K562 (cell line): ENCODE data around the gene ST3GAL5. TPM values are rescaled to one million over a fixed set of nuclear protein-coding genes. Genes with fewer than 3 reads are reported as not detected.

Source experiments
- ATAC-seq: fragments of 200-7000 bp; cut with Tn5 transposase; 3 replicates; pipeline ENCODE4 v1.9.1; 2020; ENCODE audit warnings: moderate library complexity
- BruUV-seq: library from RNA; stranded (reverse); fragments of 400-500 nt; replicated peaks from 2 replicates; lab custom pipeline; 2021; lab: Mats Ljungman, UMichigan
- CTCF ChIA-PET: fragments of 300-600 bp; formaldehyde crosslinking; extraction: SDS; loops from one replicate; lab custom pipeline; 2021; ENCODE audit warnings: low intra/inter-chr PET ratio; lab: Yijun Ruan, JAX
- POLR2A ChIA-PET: fragments of 300-600, 350-650 bp; sonication (Branson Sonifier 250); formaldehyde crosslinking; extraction: SDS; loops from one replicate; lab custom pipeline; 2021; ENCODE audit warnings: antibody characterized with exemption, inconsistent platforms; lab: Yijun Ruan, JAX
- DNase-seq, 4 experiments: peaks; one replicate each; pipeline versions ENCODE4 v3.0.0 to v3.0.0-alpha.2; 2011 to 2018; ENCODE audit warnings: low spot score in 3 of 4, mixed read lengths in 3 of 4; ENCODE audit errors: extremely low read depth in 1 of 4
- FAIRE-seq: peaks from 2 replicates; lab custom pipeline; 2011; peaks lifted over from hg19 to GRCh38; lab: Jason Lieb, UNC
- H2AFZ ChIP-seq: 2 replicates; pipeline ENCODE4 v1.6.0; 2011; ENCODE audit warnings: low read depth, low read length, control low read depth, inconsistent platforms
- H3K27ac ChIP-seq: fragments of 200-600 bp; 3 replicates; pipeline ENCODE4 v1.8.0; 2011; ENCODE audit warnings: low read depth, mild to moderate bottlenecking, control low read depth, inconsistent platforms, low read length, moderate library complexity, mixed read lengths; ENCODE audit errors: extremely low read depth
- H3K27me3 ChIP-seq, 2 experiments: fragments of 300-600 bp in 1 of 2; 2 replicates in 1 of 2; 3 replicates in 1 of 2; pipeline versions ENCODE4 v1.6.0 to v1.8.0; 2011; ENCODE audit warnings: inconsistent platforms in 2 of 2, low read length in 2 of 2, mild to moderate bottlenecking in 1 of 2, mixed read lengths in 1 of 2, moderate library complexity in 1 of 2; ENCODE audit not compliant: control insufficient read depth in 2 of 2, insufficient read depth in 2 of 2
- H3K36me3 ChIP-seq: fragments of 300-600 bp; 3 replicates; pipeline ENCODE4 v1.8.0; 2011; ENCODE audit warnings: mild to moderate bottlenecking, low read length, inconsistent platforms; ENCODE audit not compliant: control insufficient read depth, insufficient read depth
- H3K4me1 ChIP-seq, 2 experiments: fragments of 200-600 bp in 1 of 2; replicated peaks in 1 of 2; 2 replicates in 1 of 2; 3 replicates in 1 of 2; pipeline versions ENCODE4 v1.5.1 to v1.8.0; 2011; ENCODE audit warnings: inconsistent platforms in 2 of 2, low read length in 2 of 2, mild to moderate bottlenecking in 1 of 2, mixed read lengths in 1 of 2, moderate library complexity in 1 of 2; ENCODE audit not compliant: control insufficient read depth in 2 of 2, insufficient read depth in 2 of 2
- H3K4me2 ChIP-seq: 2 replicates; pipeline ENCODE4 v1.6.1; 2011; ENCODE audit warnings: low read length, control low read depth, inconsistent platforms, mixed read lengths; ENCODE audit not compliant: insufficient read depth
- H3K4me3 ChIP-seq: fragments of 200-600 bp; sonication (generic), shearing (Covaris generic); 2 replicates; pipeline ENCODE4 v1.5.1; 2016; ENCODE audit warnings: control low read depth, inconsistent platforms
- H3K79me2 ChIP-seq: fragments of 200-600 bp; 3 replicates; pipeline ENCODE4 v1.8.0; 2011; ENCODE audit warnings: low read length, inconsistent platforms; ENCODE audit not compliant: control insufficient read depth, insufficient read depth
- H3K9ac ChIP-seq, 2 experiments: 2 replicates each; pipeline versions ENCODE4 v1.6.0 to v1.6.1; 2011; ENCODE audit warnings: low read depth in 2 of 2, low read length in 2 of 2, control low read depth in 1 of 2, inconsistent platforms in 1 of 2, mild to moderate bottlenecking in 1 of 2, mixed read lengths in 1 of 2; ENCODE audit not compliant: insufficient read depth in 1 of 2
- H3K9me1 ChIP-seq: one replicate; pipeline ENCODE4 v1.6.0; 2011; ENCODE audit warnings: inconsistent platforms, mild to moderate bottlenecking, low read length, moderate library complexity; ENCODE audit not compliant: control insufficient read depth, insufficient read depth
- H3K9me3 ChIP-seq: replicated peaks from 2 replicates; pipeline ENCODE4 v1.5.1; 2011; ENCODE audit warnings: low read depth, low read length, inconsistent platforms; ENCODE audit not compliant: control insufficient read depth, insufficient read depth
- H4K20me1 ChIP-seq: replicated peaks from 2 replicates; pipeline ENCODE4 v1.6.1; 2011; ENCODE audit warnings: low read length, inconsistent platforms, mixed read lengths; ENCODE audit not compliant: control insufficient read depth, insufficient read depth
- BMI1 ChIP-seq: fragments of 150-350 bp; IDR thresholded peaks from 2 replicates; pipeline ENCODE4 v1.6.1; 2014; ENCODE audit warnings: low read length
- BRF1 ChIP-seq: IDR thresholded peaks from 3 replicates; pipeline ENCODE4 v1.6.1; 2011; ENCODE audit warnings: borderline replicate concordance, mild to moderate bottlenecking; ENCODE audit not compliant: insufficient read length; ENCODE audit errors: extremely low read depth
- DDX20 ChIP-seq: fragments of 450-650 bp; IDR thresholded peaks from 2 replicates; pipeline ENCODE4 v1.6.1; 2016; ENCODE audit warnings: missing genetic modification characterization, low read depth, mild to moderate bottlenecking, missing compliant biosample characterization, moderate library complexity
- GTF3C2 ChIP-seq: IDR thresholded peaks from 3 replicates; pipeline ENCODE4 v1.6.1; 2011; ENCODE audit warnings: borderline replicate concordance, mild to moderate bottlenecking, moderate library complexity; ENCODE audit not compliant: insufficient read length; ENCODE audit errors: extremely low read depth
- NRF1 ChIP-seq, 2 experiments: fragments of 450-650 bp; IDR thresholded peaks in 1 of 2; conservative IDR thresholded peaks in 1 of 2; 2 replicates each; pipeline ENCODE4 v1.6.1; 2014; ENCODE audit warnings: mild to moderate bottlenecking in 2 of 2
- PHF20 ChIP-seq: fragments of 450-650 bp; IDR thresholded peaks from 2 replicates; pipeline ENCODE4 v1.6.1; 2018; ENCODE audit not compliant: partially characterized antibody
- SP2 ChIP-seq: IDR thresholded peaks from 2 replicates; pipeline ENCODE4 v1.6.1; 2011; ENCODE audit warnings: mild to moderate bottlenecking, low read depth, low read length, moderate library complexity; ENCODE audit not compliant: poor library complexity, severe bottlenecking; ENCODE audit errors: extremely low read depth
- U2AF2 ChIP-seq: fragments of 200-400 bp; formaldehyde crosslinking; optimal IDR thresholded peaks from 2 replicates; pipeline ENCODE3; 2017; ENCODE audit warnings: low read depth, mild to moderate bottlenecking, low read length
- WGBS: fragments of 100-300 bp; shearing (Covaris generic); methylation state at CpG from one replicate; pipeline ENCODE4 v1.1.6; 2016; ENCODE audit warnings: low coverage, mixed read lengths; ENCODE audit not compliant: insufficient coverage; ENCODE audit errors: missing lambda C conversion rate; 5-methylcytosine and 5-hydroxymethylcytosine counted together
- in situ Hi-C: fragments of 300-500 bp; cut with MboI; formaldehyde crosslinking; loops from 4 replicates; pipeline ENCODE4 v1.15.0; 2018; ENCODE audit warnings: inconsistent platforms, mixed read lengths
- intact Hi-C: fragments of 100-400 bp; cut with micrococcal nuclease; formaldehyde crosslinking; loops from 2 replicates; pipeline ENCODE4 v1.14.2; 2022
- polyA plus RNA-seq, 8 experiments: library from polyadenylated mRNA; depleted of rRNA in 4 of 8; stranded (reverse) in 5 of 8; unstranded in 3 of 8; fragments of >200 nt; fragmentation: Nextera tagmentation in 2 of 8; fragmentation: Illumina TruSeq in 1 of 8; extraction: Ambion mirVana in 2 of 8; extraction: Trizol in 1 of 8; gene quantifications; 2 replicates each; pipeline versions ENCODE4 v1.2.1 to v1.2.3, GENCODE V29; 2011 to 2014; ENCODE audit warnings: inconsistent platforms in 1 of 8, missing spikeins in 1 of 8
- total RNA-seq, 7 experiments: library from RNA; depleted of rRNA in 6 of 7; stranded (reverse); fragments of >200 nt in 6 of 7; fragmentation: Illumina TruSeq in 2 of 7; extraction: Trizol in 2 of 7; gene quantifications; 2 replicates each; pipeline versions ENCODE4 v1.2.1 to v1.2.3, GENCODE V29; 2011 to 2021; ENCODE audit warnings: low replicate concordance in 1 of 7
- TF ChIP-seq, protein P1 (sequence below): fragments of 450-650 bp; IDR thresholded peaks from 2 replicates; pipeline ENCODE4 v1.6.1; 2014; ENCODE audit warnings: low read depth, mild to moderate bottlenecking, moderate library complexity, borderline replicate concordance
- TF ChIP-seq, protein P2 (sequence below): fragments of 250-450 bp; sonication (Bioruptor Pico); IDR thresholded peaks from 2 replicates; pipeline ENCODE4 v1.5.0; 2021; ENCODE audit warnings: mild to moderate bottlenecking, borderline replicate concordance

The ST3GAL5 gene
- total and polyA plus RNA-seq, 9 of the 15 experiments (the other 6 are each of a cell fraction or from before 2014, with no cell fraction given): 1.6 to 10.0 (median 4.2) TPM

DNA sequence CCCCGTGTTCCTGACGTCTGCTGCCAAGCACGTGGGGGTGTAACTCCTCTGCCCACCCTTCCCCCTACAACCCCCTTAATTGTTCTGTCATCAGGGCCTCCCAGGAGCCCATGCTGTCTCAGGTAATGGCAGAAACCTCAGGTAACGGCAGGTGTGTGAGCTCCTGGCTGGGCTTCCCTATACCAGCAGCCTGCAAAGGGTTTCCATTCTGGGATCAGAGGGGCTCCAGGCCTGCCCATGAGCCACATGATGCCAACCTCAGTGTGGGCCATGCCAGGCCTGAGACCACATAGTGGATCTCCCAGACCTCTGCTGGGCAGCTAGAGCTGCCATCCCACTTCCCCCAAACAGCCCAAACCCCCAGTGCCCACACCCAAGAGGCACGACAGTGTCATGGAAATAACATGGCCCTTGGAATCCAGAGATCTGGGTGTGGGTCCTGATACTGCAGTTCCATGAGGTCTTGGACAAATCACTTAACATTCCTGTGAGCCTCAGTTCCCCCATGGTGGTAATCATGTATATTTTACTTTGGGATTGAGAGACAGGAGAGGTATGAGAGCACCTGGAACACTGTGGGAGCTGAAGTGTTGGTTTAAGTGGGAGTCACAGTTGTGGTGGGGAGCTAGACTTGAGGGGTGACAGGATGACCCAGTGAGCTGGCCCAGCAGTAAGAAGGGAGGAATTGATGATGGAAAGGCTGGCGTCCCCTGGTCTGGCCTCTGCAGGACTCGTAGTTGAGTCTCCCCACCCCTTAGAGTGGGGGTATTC, 75.4 kb downstream of the ST3GAL5 start (continued):
- TF ChIP-seq BRF1 (no peak), NRF1 (conservative IDR thresholded peaks at IDR 0.05 in 1 of 2, IDR thresholded peaks at IDR 0.05 in 1 of 2) (no peak)
- TF ChIP-seq, protein P1, sequence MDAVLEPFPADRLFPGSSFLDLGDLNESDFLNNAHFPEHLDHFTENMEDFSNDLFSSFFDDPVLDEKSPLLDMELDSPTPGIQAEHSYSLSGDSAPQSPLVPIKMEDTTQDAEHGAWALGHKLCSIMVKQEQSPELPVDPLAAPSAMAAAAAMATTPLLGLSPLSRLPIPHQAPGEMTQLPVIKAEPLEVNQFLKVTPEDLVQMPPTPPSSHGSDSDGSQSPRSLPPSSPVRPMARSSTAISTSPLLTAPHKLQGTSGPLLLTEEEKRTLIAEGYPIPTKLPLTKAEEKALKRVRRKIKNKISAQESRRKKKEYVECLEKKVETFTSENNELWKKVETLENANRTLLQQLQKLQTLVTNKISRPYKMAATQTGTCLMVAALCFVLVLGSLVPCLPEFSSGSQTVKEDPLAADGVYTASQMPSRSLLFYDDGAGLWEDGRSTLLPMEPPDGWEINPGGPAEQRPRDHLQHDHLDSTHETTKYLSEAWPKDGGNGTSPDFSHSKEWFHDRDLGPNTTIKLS: no peak
- TF ChIP-seq, all 486 proteins: peak for 0

- DNase-seq: peak in 1 of 4 experiments; percentile 3
- Histone ChIP-seq H3K36me3 (no peaks in the 10 kb centered on the region), H3K4me1 (peaks cover 2 to 6% of the 10 kb centered on the region in 2 experiments; a peak in 2 of 5 replicates), H3K27ac (no peak overlapping the region), H3K4me2 (no peak overlapping the region), H4K20me1 (peaks cover 14% of the 10 kb centered on the region), H3K79me2 (no peaks in the 10 kb centered on the region), H3K9ac (no peak overlapping the region), H3K9me3 (no peaks in the 10 kb centered on the region), H3K4me3 (no peak overlapping the region), H2AFZ (no peak overlapping the region), H3K9me1 (no peaks in the 10 kb centered on the region), H3K27me3 (peaks cover 17 to 38% of the 10 kb centered on the region in 2 experiments; a peak in 4 of 5 replicates)
- intact Hi-C loops (loop anchor here (10.0 kb wide), 1 partner anchor 137 kb away; no protein-coding TSS in a partner anchor), in situ Hi-C loops (loop anchor here (5.0 kb wide), 1 partner anchor 75 kb away; no protein-coding TSS in a partner anchor)
- no peak for ATAC-seq
- ChIA-PET POLR2A (interaction anchor here (0.6 kb wide), 2 partner anchors 99 to 454 kb away, joined by 3 to 4 read pairs; no protein-coding TSS in a partner anchor), CTCF (interaction anchor here (0.6 kb wide), 2 partner anchors 63 to 83 kb away, joined by 3 read pairs; no protein-coding TSS in a partner anchor)
- no TSS peak for BruUV-seq
- FAIRE-seq: no peak
- whole genome bisulfite sequencing: 2% methylated on average over 10 of the region's 10 CpGs
- TF ChIP-seq BMI1 (no peak), SP2 (no peak), GTF3C2 (no peak), DDX20 (tag) (no peak), U2AF2 (no peak), PHF20 (no peak)
- TF ChIP-seq, protein P2, sequence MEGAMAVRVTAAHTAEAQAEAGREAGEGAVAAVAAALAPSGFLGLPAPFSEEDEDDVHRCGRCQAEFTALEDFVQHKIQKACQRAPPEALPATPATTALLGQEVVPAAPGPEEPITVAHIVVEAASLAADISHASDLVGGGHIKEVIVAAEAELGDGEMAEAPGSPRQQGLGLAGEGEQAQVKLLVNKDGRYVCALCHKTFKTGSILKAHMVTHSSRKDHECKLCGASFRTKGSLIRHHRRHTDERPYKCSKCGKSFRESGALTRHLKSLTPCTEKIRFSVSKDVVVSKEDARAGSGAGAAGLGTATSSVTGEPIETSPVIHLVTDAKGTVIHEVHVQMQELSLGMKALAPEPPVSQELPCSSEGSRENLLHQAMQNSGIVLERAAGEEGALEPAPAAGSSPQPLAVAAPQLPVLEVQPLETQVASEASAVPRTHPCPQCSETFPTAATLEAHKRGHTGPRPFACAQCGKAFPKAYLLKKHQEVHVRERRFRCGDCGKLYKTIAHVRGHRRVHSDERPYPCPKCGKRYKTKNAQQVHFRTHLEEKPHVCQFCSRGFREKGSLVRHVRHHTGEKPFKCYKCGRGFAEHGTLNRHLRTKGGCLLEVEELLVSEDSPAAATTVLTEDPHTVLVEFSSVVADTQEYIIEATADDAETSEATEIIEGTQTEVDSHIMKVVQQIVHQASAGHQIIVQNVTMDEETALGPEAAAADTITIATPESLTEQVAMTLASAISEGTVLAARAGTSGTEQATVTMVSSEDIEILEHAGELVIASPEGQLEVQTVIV (CRISPR knock-in tag): no peak
Measured at GRCh38 chr2:85812094-85812735, 76.6 kb downstream of the ST3GAL5 start.
